GM11168 (cell line): ENCODE results near the gene CADM2.
"Not testable (repeated sequence)": the region's sequence is repeated elsewhere in the genome, so short reads cannot be mapped to it uniquely, and the experiment has no call there.

Experiments
- in situ Hi-C: fragments of 300-500 bp; cut with MboI; formaldehyde crosslinking; loops from one replicate; pipeline ENCODE4 v1.12.0; 2022; ENCODE audit warnings: low sequenced_read_pairs; ENCODE audit not compliant: unreplicated experiment

Gene CADM2

DNA sequence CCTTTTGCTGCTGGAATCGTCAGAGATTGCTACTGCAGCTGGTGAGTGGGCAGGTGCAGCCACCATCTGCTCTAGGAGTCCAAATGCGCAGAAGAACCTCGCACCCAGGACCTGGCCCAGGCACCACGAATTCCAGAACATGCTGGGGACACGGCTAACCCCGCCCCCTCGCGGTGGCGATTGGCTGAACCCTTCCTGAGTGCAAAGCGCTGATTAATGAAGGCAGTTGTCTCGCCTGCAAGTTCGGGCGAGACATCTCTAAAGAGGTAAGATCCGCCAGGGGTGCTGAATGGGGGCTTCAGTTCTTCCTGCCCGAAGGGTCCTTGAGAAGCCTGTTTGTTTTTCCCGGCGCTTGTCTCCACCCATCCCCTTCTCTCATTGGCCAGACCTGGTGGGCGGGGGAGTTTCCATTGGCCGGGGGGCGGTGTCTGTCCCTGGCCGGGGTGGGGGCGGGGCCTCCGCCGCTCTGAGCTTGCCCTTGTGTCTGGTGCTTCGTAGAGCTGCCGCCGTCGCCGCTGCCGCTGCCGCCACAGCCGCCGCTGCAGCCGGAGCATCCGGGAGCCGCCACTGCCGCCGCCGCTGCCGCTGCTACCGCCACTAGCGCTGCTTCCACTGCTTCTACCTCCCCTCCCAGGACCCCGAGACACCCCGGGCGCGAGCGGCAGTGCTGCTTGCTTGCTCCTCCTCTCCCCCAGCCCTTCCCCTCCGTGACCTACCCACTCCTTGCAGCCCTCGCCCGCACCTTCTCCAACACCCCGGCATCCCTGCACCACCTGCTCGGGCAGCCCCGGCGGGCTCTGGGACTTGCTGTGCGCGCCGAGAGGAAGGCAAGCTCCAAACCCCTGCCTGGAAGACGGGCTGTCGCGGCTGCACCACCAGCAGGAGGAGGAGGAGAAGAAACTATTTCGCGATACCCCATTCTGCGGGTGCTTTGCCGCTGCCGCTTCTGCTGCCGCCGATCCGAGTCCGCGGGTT is at the start of gene CADM2:
TSS of gene CADM2 (plus strand) at position 495 of the 975 bp plus-strand sequence.
- in situ Hi-C loops = no loop called here

GRCh38 chr3:84918592-84918991 is 40.2 kb upstream of the CADM2 start:
- in situ Hi-C loops = not testable (repeated sequence)

- in situ Hi-C loops = no loop called here
Observed at GRCh38 chr3:84922682-84923081, 36.1 kb upstream of the CADM2 start.

- in situ Hi-C loops = no loop called here
Observed at GRCh38 chr3:84925571-84925970, 33.2 kb upstream of the CADM2 start.

DNA sequence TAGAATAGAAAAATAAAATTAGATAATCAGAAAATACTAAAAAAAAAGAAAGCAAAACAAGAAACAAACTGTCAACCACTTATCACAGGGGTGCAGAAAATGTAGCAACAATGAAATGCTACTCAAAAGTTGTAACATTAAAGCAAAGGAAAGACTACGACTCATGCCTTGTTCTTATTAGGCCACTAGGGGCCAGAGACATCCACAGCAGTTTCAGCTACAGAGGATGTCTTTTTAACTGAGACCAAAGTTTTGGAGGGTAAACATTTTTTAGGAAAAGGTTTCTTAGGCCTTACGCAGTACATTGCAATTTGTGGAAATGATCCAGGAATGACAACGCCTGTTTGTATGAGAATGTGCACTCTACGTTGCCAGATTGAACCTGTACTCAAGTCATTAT is 15.4 kb upstream of the CADM2 start:
- in situ Hi-C loops = no loop called here

GRCh38 chr3:84946240-84946639 is 12.5 kb upstream of the CADM2 start:
- in situ Hi-C loops = no loop called here

- in situ Hi-C loops = no loop called here
Observed at GRCh38 chr3:84959470-84960271, 882 bp downstream of the CADM2 start.

DNA sequence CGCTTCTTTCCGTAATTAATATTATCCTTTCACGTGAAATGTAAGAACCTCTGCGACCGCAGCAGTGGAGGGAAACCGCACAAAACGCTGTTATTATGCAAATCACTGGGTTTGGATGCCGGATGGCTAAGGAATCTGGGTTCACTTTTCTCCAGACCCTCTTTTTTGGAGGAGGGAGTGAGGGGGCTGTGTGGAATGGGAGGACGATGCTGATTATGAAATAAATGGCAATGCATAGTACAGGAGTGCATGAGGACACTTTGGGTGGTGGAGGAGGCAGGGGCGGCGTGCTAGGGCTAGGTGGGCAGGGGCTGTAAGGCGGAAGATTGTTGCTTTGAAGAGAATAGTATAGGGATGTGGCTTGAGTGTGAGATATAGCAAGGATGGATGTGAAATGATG is 1.8 kb downstream of the CADM2 start:
- in situ Hi-C loops = no loop called here

GRCh38 chr3:84961011-84961410 is 2.2 kb downstream of the CADM2 start:
- in situ Hi-C loops = no loop called here

- in situ Hi-C loops = no loop called here
Observed at GRCh38 chr3:84961521-84962255, 2.9 kb downstream of the CADM2 start.

GRCh38 chr3:84962415-84962814 is 3.6 kb downstream of the CADM2 start:
- in situ Hi-C loops = no loop called here

DNA sequence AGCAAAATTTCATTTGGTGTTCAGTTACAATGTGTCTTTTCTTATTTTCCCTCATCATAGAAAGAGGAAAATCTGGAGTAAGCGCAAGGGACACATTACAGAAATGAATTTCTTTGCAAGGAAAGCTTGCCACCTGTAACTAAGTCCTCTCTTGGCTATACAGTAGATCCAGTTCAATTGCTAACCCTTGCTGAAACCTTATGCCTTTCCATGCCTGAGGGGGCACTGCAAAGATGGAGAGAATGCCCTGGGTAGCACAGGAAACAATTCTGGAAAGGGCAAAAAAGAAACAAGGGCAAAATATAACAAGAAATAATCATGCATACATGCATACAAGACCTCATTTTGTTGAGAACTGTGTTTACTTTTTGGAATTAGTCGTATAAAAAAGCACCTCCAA is 4.3 kb downstream of the CADM2 start:
- in situ Hi-C loops = no loop called here

DNA sequence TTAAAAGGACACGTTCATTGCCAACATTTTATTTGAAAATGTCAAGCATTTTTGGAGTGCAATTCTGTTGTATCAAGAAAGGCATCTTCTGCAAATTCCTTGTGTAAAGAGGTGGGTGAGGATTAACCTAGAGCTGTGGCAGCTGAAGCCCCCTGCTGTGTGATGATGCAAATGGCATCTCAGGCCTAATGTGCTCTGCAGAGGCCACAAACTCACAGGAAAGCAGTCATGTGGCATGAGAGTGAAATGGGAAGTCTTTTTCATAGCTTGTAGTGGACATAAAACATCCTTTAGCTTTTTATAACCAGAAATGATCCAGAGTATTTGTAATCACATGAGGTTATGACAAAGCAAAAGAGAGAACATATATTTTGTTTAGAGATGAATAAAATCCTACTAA is 6.4 kb downstream of the CADM2 start:
- in situ Hi-C loops = no loop called here

- in situ Hi-C loops = no loop called here
Observed at GRCh38 chr3:84967767-84968581, 9.2 kb downstream of the CADM2 start.

- in situ Hi-C loops = no loop called here
Observed at GRCh38 chr3:84968701-84969235, 10.0 kb downstream of the CADM2 start.

- in situ Hi-C loops = no loop called here
Observed at GRCh38 chr3:84974347-84974746, 15.6 kb downstream of the CADM2 start.

GRCh38 chr3:84977021-84977420 is 18.2 kb downstream of the CADM2 start:
- in situ Hi-C loops = no loop called here

DNA sequence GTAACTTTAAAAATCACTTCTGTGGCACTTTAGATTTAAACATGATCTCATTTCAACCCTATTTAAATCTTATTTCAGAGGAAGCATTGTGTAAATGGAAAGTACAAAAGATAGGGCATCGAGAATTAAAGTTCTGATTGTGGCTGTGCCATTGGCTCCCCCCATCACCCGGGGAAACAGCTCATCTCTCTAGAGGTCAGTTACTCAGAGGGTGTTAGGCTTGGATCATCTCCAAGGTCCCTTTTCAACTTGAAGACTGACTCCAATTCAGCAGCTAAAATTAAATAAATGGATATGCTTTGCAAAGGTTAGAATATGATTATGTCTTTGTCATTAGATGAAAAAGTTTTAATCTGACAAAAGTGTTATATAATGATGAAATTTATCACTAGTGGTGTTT is 20.1 kb downstream of the CADM2 start:
- in situ Hi-C loops = no loop called here

DNA sequence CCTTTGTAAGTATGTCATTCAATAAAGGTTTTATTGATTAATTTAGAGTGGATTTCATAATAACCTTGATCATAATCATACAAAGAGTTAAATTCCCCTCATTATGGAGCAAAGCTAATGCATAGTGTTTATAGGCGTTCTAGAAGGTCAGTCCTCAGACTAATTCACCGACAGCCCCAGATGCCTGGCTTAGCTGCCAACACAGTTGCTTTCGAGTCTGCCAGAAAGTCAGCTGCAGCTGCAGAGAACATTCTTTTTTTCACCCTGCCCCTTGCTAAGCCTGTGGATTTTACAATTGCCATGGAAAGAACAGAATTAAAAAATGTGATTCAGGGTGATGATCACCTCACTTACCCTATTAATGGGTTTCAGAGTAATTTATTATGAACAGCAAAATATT is 21.2 kb downstream of the CADM2 start:
- in situ Hi-C loops = no loop called here
